MCF 10A (cell line): ENCODE data around the gene PDE4D. TPM values are rescaled to one million over a fixed set of nuclear protein-coding genes. Genes with fewer than 3 reads are reported as not detected.

Experiments used
- BruUV-seq: library from RNA; stranded (reverse); fragments of 400-500 nt; replicated peaks from 2 replicates; lab custom pipeline; 2021; lab: Mats Ljungman, UMichigan
- CTCF ChIA-PET: fragments of 300-600 bp; sonication (Branson Sonifier 250); formaldehyde crosslinking; extraction: SDS; loops from one replicate; lab custom pipeline; 2021; ENCODE audit warnings: antibody characterized with exemption, inconsistent platforms; lab: Yijun Ruan, JAX
- POLR2A ChIA-PET: fragments of 300-600, 350-650 bp; sonication (Branson Sonifier 250); formaldehyde crosslinking; extraction: SDS; loops from one replicate; lab custom pipeline; 2020; ENCODE audit warnings: antibody characterized with exemption, inconsistent platforms; lab: Yijun Ruan, JAX
- DNase-seq: peaks from one replicate; pipeline ENCODE4 v3.0.0-alpha.2; 2018; ENCODE audit not compliant: unreplicated experiment
- H3K27ac Mint-ChIP-seq: one replicate; pipeline ENCODE4 v1.8.0; 2022; ENCODE audit warnings: mild to moderate bottlenecking, low read depth, mixed read lengths; ENCODE audit not compliant: unreplicated experiment
- H3K27me3 Mint-ChIP-seq: one replicate; pipeline ENCODE4 v1.8.0; 2022; ENCODE audit warnings: mixed read lengths; ENCODE audit not compliant: insufficient read depth, unreplicated experiment
- H3K36me3 Mint-ChIP-seq: one replicate; pipeline ENCODE4 v1.8.0; 2022; ENCODE audit warnings: mild to moderate bottlenecking, moderate library complexity, mixed read lengths; ENCODE audit not compliant: insufficient read depth, unreplicated experiment
- H3K4me1 Mint-ChIP-seq: one replicate; pipeline ENCODE4 v1.8.0; 2022; ENCODE audit warnings: mixed read lengths; ENCODE audit not compliant: insufficient read depth, unreplicated experiment
- H3K4me3 Mint-ChIP-seq: one replicate; pipeline ENCODE4 v1.8.0; 2022; ENCODE audit warnings: mild to moderate bottlenecking, moderate library complexity, mixed read lengths; ENCODE audit not compliant: unreplicated experiment
- H3K9me3 Mint-ChIP-seq: one replicate; pipeline ENCODE4 v1.8.0; 2022; ENCODE audit warnings: mixed read lengths; ENCODE audit not compliant: unreplicated experiment
- intact Hi-C: fragments of 100-400 bp; cut with micrococcal nuclease; formaldehyde crosslinking; loops from 2 replicates; pipeline ENCODE4 v1.14.1; 2022
- total RNA-seq: library from RNA; stranded (reverse); gene quantifications from 2 replicates; pipeline ENCODE4 v1.2.3, GENCODE V29; 2022
- TF ChIP-seq, protein P1 (sequence below): fragments of 200-600 bp; IDR thresholded peaks from one replicate; pipeline ENCODE4 v1.8.0; 2022; ENCODE audit warnings: antibody characterized with exemption, mild to moderate bottlenecking; ENCODE audit not compliant: unreplicated experiment

The PDE4D gene
- total RNA-seq, 1 experiment from 2014 or later = 85.0 TPM

DNA sequence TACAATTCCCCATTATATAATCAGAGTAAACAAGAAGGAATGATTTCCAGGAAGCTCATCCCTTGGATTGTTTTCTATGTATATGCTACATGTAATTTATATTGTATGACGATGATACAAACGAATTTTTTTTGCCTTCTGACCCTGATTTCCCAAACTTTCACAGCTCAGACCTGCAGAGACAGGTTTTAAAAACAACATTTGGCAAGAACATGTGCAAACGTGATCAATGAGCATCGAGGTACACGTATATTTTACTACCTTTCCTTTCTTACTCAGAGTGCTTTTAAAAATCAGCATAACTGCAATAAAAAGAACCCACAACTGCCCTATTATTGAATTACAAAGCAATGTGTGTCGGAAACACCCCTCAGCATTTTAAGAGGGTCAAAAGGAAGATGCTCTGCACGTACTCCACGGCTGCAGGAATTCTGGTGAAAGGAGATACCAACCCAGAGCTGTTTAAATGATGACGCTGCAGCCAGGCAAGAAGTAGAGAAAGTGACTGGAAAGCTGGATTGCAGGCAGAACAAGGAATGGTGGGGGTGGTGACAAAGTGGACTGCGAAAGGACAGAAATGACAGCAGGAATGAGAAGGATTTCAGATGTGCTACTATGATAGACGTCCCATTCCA lies 777.2 kb downstream of the PDE4D start:
- no TSS peak for BruUV-seq
- Mint-ChIP-seq H3K4me1 (peaks cover 24% of the 10 kb centered on the region), H3K27me3 (no peaks in the 10 kb centered on the region), H3K4me3 (no peak overlapping the region), H3K9me3 (no peaks in the 10 kb centered on the region), H3K27ac (no peak overlapping the region), H3K36me3 (peaks cover 16% of the 10 kb centered on the region)
- intact Hi-C loops = no loop called here
- DNase-seq = no peak
- ChIA-PET POLR2A (interaction anchor here (1.4 to 1.6 kb wide), 3 partner anchors 8 to 11 kb away, joined by 3 to 11 read pairs (median 4); no protein-coding TSS in a partner anchor), CTCF (interaction anchor here (0.7 kb wide), 1 partner anchor 72 kb away, joined by 4 read pairs; no protein-coding TSS in a partner anchor)
- TF ChIP-seq, protein P1, sequence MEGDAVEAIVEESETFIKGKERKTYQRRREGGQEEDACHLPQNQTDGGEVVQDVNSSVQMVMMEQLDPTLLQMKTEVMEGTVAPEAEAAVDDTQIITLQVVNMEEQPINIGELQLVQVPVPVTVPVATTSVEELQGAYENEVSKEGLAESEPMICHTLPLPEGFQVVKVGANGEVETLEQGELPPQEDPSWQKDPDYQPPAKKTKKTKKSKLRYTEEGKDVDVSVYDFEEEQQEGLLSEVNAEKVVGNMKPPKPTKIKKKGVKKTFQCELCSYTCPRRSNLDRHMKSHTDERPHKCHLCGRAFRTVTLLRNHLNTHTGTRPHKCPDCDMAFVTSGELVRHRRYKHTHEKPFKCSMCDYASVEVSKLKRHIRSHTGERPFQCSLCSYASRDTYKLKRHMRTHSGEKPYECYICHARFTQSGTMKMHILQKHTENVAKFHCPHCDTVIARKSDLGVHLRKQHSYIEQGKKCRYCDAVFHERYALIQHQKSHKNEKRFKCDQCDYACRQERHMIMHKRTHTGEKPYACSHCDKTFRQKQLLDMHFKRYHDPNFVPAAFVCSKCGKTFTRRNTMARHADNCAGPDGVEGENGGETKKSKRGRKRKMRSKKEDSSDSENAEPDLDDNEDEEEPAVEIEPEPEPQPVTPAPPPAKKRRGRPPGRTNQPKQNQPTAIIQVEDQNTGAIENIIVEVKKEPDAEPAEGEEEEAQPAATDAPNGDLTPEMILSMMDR = no peak

GRCh38 chr5:59115345-59115744 lies 778.2 kb downstream of the PDE4D start:
- POLR2A ChIA-PET = interaction anchor here (0.8 to 1.6 kb wide), 5 partner anchors 8 to 91 kb away, joined by 3 to 11 read pairs (median 4); no protein-coding TSS in a partner anchor
- TF ChIP-seq, protein P1 = no peak

DNA sequence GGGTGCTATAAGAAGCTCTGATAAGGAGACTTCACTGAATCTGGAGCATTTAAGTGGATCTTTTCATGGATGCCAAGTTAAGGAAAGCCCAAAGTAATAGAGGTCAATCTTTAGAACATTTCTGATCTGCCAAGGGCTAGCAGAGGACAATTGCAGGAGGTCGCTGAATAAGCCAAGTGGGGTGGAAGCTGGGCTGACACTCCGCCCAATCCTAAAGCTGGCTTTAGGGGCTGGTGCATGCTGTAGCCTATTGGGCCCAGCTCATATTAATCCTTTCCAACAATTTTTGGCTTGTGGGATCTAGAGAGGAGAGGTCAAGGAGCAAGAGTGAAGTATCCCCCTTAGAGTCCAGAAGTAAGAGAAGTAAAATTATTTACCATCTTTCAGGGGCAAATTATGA lies 784.1 kb downstream of the PDE4D start:
- Mint-ChIP-seq H3K27me3 (no peaks in the 10 kb centered on the region), H3K27ac (no peak overlapping the region), H3K4me1 (peaks cover 17% of the 10 kb centered on the region), H3K36me3 (no peaks in the 10 kb centered on the region), H3K9me3 (no peaks in the 10 kb centered on the region), H3K4me3 (no peak overlapping the region)
- TF ChIP-seq, protein P1 = no peak
- DNase-seq = no peak
- no TSS peak for BruUV-seq
- intact Hi-C loops = no loop called here
- CTCF ChIA-PET = interaction anchor here (0.7 to 1.8 kb wide), 3 partner anchors 14 to 66 kb away, joined by 3 to 5 read pairs (median 3); no protein-coding TSS in a partner anchor
- POLR2A ChIA-PET = no interaction called here

More at GRCh38 chr5:59115345-59115744, 778.2 kb downstream of the PDE4D start:
- Mint-ChIP-seq H3K4me3 (no peak overlapping the region), H3K36me3 (peaks cover 16% of the 10 kb centered on the region), H3K27ac (no peak overlapping the region), H3K4me1 (peaks cover 19% of the 10 kb centered on the region), H3K9me3 (no peaks in the 10 kb centered on the region), H3K27me3 (no peaks in the 10 kb centered on the region)
- CTCF ChIA-PET = no interaction called here
- no TSS peak for BruUV-seq
- no peak for DNase-seq
- intact Hi-C loops = no loop called here

DNA sequence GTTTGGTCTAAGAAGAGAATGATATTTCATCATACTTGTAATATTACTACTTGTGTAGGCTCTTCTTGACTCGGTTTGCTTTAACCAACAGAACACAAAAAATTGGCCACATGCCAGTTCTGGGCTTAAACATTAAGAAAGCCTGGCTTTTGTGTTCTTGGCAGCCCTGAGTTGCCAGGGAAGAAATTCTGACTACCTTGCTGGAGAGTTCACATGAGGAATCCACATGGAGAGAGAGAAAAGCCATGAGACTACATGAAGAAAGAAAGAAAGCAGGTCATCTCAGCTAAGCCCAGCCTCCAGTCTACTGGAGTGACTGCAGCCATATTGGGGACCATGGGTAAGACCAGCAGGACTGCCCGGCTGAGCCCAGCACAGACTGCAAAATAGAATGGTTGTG lies 785.8 kb downstream of the PDE4D start:
- peak overlapping the region; percentile 47 for H3K27ac Mint-ChIP-seq
- TF ChIP-seq, protein P1 = no peak
- intact Hi-C loops = no loop called here
- H3K27me3 Mint-ChIP-seq = no peaks in the 10 kb centered on the region
- H3K36me3 Mint-ChIP-seq = no peaks in the 10 kb centered on the region
- CTCF ChIA-PET = interaction anchor here (1.2 kb wide), 1 partner anchor 66 kb away, joined by 3 read pairs; no protein-coding TSS in a partner anchor
- POLR2A ChIA-PET = interaction anchor here (1.1 to 1.3 kb wide), 2 partner anchors 8 to 17 kb away, joined by 3 to 4 read pairs; no protein-coding TSS in a partner anchor
- H3K9me3 Mint-ChIP-seq = no peaks in the 10 kb centered on the region
- peaks cover 19% of the 10 kb centered on the region for H3K4me1 Mint-ChIP-seq
- DNase-seq = peak; percentile 93
- no peak overlapping the region for H3K4me3 Mint-ChIP-seq
- BruUV-seq = no TSS peak
